Measurements from ENCODE around the gene LYPD3.

The LYPD3 gene

GRCh38 chr19:43422000-43422688 lies 43.3 kb downstream of the LYPD3 start:
- Mint-ChIP-seq H3K9me3 (no peaks in the 10 kb centered on the region), H3K27ac (no peak overlapping the region), H3K4me3 (no peak overlapping the region), H3K4me1 (ENCODE audit: low read depth) (peaks cover 4% of the 10 kb centered on the region), H3K27me3 (ENCODE audit: low read depth) (peaks cover 3% of the 10 kb centered on the region), H3K36me3 (ENCODE audit: low read depth) (no peaks in the 10 kb centered on the region)

DNA sequence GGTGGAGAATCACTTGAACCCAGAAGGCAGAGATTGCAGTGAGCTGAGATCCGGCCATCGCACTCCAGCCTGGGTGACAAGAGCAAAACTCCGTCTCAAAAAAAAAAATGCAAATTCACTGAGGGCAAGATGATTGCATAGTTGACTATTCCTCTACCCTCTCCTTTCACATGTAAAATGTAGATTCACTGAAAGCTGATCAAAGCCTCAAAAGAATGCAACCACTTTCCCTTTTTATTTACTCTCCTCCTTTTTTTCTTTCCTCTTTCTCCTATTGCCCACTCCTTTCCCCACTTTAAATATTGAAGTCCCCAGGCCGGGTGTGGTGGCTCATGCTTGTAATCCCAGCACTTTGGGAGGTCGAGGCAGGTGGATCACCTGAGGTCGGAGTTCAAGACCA lies 44.5 kb downstream of the LYPD3 start:
- no peaks in the 10 kb centered on the region for H3K36me3 Mint-ChIP-seq (ENCODE audit: low read depth)
- peaks cover 3% of the 10 kb centered on the region for H3K27me3 Mint-ChIP-seq (ENCODE audit: low read depth)
- peaks cover 4% of the 10 kb centered on the region for H3K4me1 Mint-ChIP-seq (ENCODE audit: low read depth)
- H3K9me3 Mint-ChIP-seq: no peaks in the 10 kb centered on the region
- no peak overlapping the region for H3K4me3 Mint-ChIP-seq
- H3K27ac Mint-ChIP-seq: no peak overlapping the region

- H3K27ac Mint-ChIP-seq: no peak overlapping the region
- no peaks in the 10 kb centered on the region for H3K4me1 Mint-ChIP-seq (ENCODE audit: low read depth)
- no peaks in the 10 kb centered on the region for H3K27me3 Mint-ChIP-seq (ENCODE audit: low read depth)
- H3K36me3 Mint-ChIP-seq (ENCODE audit: low read depth): no peaks in the 10 kb centered on the region
- H3K4me3 Mint-ChIP-seq: no peak overlapping the region
- no peaks in the 10 kb centered on the region for H3K9me3 Mint-ChIP-seq
Measured at GRCh38 chr19:43416951-43417623, 48.3 kb downstream of the LYPD3 start.

DNA sequence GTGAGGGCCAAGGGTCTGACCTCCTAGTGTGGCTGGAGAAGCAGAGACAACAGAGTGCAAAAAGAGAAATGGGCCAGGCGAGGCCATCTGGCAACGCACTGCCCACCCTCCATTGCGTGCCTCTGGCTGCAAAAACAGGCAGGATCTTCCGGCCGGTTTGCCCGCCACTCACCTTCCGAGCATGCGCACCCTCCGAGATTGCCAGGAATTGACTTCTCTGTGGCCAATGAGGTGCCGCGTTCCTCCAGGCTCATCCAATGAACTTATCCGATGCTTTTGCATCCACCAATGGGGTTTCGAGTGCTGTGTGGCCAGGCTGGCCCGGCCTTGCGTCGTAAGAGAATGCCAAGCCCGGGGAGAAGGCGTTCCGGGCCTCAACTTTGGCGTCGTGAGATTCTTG lies 50.9 kb downstream of the LYPD3 start, which contains the start of gene TEX101:
TEX101 (plus strand) TSS at position 337 of the 400 bp plus-strand sequence. CDS start 1,030 bp downstream, outside the sequence.
- no peak within 1 kb of the TSS for H3K4me3 Mint-ChIP-seq
- H3K27me3 Mint-ChIP-seq (ENCODE audit: low read depth): no peaks in the 10 kb centered on the region
- no peak within 1 kb of the TSS for H3K27ac Mint-ChIP-seq
- H3K4me1 Mint-ChIP-seq (ENCODE audit: low read depth): no peaks in the 10 kb centered on the region
- H3K9me3 Mint-ChIP-seq: no peaks in the 10 kb centered on the region
- no peaks in the 10 kb centered on the region for H3K36me3 Mint-ChIP-seq (ENCODE audit: low read depth)

DNA sequence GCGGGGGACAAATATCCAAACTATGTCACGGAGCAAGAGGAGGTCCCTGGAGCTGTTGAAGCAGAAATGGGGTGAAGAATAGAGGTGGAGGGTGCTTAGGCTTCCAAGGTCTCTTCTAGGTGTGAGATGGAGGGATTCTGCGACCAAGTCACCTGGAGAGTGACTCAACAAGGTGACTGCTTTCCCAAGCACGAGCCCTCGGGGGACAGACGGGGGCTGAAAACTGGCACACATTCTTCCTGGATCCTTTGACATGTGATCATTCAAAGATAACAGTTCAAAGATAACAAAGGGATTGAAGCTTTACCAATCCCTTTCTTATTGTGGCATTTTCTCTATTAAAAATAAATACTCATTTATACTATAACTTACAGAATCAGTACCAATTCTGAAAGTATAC lies 53.0 kb downstream of the LYPD3 start:
- no peaks in the 10 kb centered on the region for H3K4me1 Mint-ChIP-seq (ENCODE audit: low read depth)
- H3K27ac Mint-ChIP-seq: no peak overlapping the region
- H3K27me3 Mint-ChIP-seq (ENCODE audit: low read depth): no peaks in the 10 kb centered on the region
- no peaks in the 10 kb centered on the region for H3K9me3 Mint-ChIP-seq
- H3K4me3 Mint-ChIP-seq: no peak overlapping the region
- H3K36me3 Mint-ChIP-seq (ENCODE audit: low read depth): no peaks in the 10 kb centered on the region
